ENCODE measurements around the gene GPR37.

GPR37 gene

GRCh38 chr7:124773339-124773738 is 7.7 kb upstream of the GPR37 start:
- Mint-ChIP-seq H3K4me1 (no peaks in the 10 kb centered on the region), H3K36me3 (no peaks in the 10 kb centered on the region), H3K27ac (no peak overlapping the region), H3K9me3 (no peaks in the 10 kb centered on the region), H3K27me3 (peaks cover 4% of the 10 kb centered on the region), H3K4me3 (no peak overlapping the region)
- no peak for ATAC-seq (ENCODE audit: low read depth)
- no peak for DNase-seq (ENCODE audit: low spot score in 2 of 2)

DNA sequence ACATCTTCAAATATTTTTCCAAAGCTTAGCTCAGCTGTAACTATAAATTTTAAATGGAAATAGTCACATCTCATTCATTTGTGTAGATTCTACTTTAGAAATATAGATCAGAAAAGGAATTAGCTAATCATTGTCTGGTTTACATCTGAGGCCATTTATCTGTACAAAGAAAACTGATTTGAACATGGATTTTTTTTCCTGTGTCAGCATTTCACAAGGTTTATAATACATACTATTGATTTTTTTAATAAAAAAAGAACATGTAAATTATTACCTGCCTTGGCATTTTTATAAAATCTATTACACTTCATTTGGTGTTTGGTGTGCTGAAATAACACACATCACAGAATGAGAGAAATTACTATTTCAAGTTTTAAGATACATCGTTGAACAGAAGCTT is 3.5 kb upstream of the GPR37 start:
- no peak overlapping the region for H3K27ac Mint-ChIP-seq
- no peaks in the 10 kb centered on the region for H3K9me3 Mint-ChIP-seq
- peaks cover 8% of the 10 kb centered on the region for H3K4me1 Mint-ChIP-seq
- no peak overlapping the region for H3K4me3 Mint-ChIP-seq
- ATAC-seq (ENCODE audit: low read depth) (no peak), DNase-seq (ENCODE audit: low spot score in 2 of 2) (no peak)
- no peaks in the 10 kb centered on the region for H3K27me3 Mint-ChIP-seq
- H3K36me3 Mint-ChIP-seq = no peaks in the 10 kb centered on the region

- Mint-ChIP-seq H3K9me3 (no peaks in the 10 kb centered on the region), H3K27me3 (peaks cover 5% of the 10 kb centered on the region), H3K27ac (no peak overlapping the region), H3K4me1 (peaks cover 12% of the 10 kb centered on the region), H3K36me3 (no peaks in the 10 kb centered on the region), H3K4me3 (no peak overlapping the region)
- ATAC-seq (ENCODE audit: low read depth) (no peak), DNase-seq (ENCODE audit: low spot score in 2 of 2) (no peak)
Observed at GRCh38 chr7:124768525-124768924, 2.9 kb upstream of the GPR37 start.

GRCh38 chr7:124764847-124765400 is 668 bp downstream of the GPR37 start:
- Mint-ChIP-seq H3K4me3 (peak overlapping the region; percentile 84), H3K9me3 (no peaks in the 10 kb centered on the region), H3K27ac (no peak overlapping the region), H3K27me3 (peaks cover 13% of the 10 kb centered on the region), H3K36me3 (no peaks in the 10 kb centered on the region), H3K4me1 (peaks cover 12% of the 10 kb centered on the region)
- DNase-seq (ENCODE audit: low spot score in 2 of 2) = peak; percentile 2 to 12
- ATAC-seq (ENCODE audit: low read depth) = peak; percentile 55

GRCh38 chr7:124764051-124764846 is 1.3 kb downstream of the GPR37 start:
- DNase-seq (ENCODE audit: low spot score in 2 of 2) (no peak), ATAC-seq (ENCODE audit: low read depth) (no peak)
- Mint-ChIP-seq H3K4me3 (peak overlapping the region; percentile 84), H3K4me1 (peaks cover 12% of the 10 kb centered on the region), H3K36me3 (no peaks in the 10 kb centered on the region), H3K9me3 (no peaks in the 10 kb centered on the region), H3K27ac (no peak overlapping the region), H3K27me3 (peaks cover 17% of the 10 kb centered on the region)

DNA sequence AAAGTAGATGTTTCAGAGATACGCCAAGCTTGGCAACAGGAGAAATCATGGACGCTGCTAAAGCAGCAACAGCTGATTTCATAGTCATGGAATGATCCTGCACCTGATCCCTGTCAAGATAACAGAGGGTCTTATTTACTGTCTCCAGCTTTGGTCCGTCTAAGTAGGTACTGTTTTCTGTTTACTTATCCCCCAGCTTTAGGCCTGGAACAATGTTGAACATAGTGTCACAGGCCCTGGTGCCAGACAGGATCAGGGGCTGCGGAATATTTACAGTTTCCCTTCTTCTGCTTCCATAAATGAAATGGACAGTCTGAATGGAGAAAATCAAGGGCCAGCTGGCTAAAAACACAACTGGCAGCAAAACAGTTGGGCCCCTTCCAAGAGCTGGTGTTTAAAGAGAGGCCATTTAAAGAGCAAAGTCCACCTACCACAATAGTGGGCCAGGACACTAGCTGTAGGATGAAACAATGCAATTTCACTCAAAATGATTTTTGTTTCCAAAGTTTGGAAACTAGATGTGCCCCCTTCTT is 2.9 kb downstream of the GPR37 start:
- no peak for DNase-seq (ENCODE audit: low spot score in 2 of 2)
- Mint-ChIP-seq H3K27ac (no peak overlapping the region), H3K36me3 (no peaks in the 10 kb centered on the region), H3K9me3 (no peaks in the 10 kb centered on the region), H3K4me1 (peaks cover 12% of the 10 kb centered on the region), H3K4me3 (no peak overlapping the region), H3K27me3 (peaks cover 18% of the 10 kb centered on the region)
- no peak for ATAC-seq (ENCODE audit: low read depth)

GRCh38 chr7:124761164-124761715 is 4.4 kb downstream of the GPR37 start:
- Mint-ChIP-seq H3K9me3 (no peaks in the 10 kb centered on the region), H3K27me3 (peaks cover 18% of the 10 kb centered on the region), H3K4me3 (no peak overlapping the region), H3K27ac (no peak overlapping the region), H3K4me1 (peaks cover 12% of the 10 kb centered on the region), H3K36me3 (no peaks in the 10 kb centered on the region)
- ATAC-seq (ENCODE audit: low read depth) = no peak
- DNase-seq (ENCODE audit: low spot score in 2 of 2) = no peak

- Mint-ChIP-seq H3K36me3 (no peaks in the 10 kb centered on the region), H3K9me3 (no peaks in the 10 kb centered on the region), H3K27ac (no peak overlapping the region), H3K4me1 (no peaks in the 10 kb centered on the region), H3K4me3 (no peak overlapping the region), H3K27me3 (peaks cover 11% of the 10 kb centered on the region)
- DNase-seq (ENCODE audit: low spot score in 2 of 2) (no peak), ATAC-seq (ENCODE audit: low read depth) (no peak)
Observed at GRCh38 chr7:124758327-124758726, 7.3 kb downstream of the GPR37 start.

GRCh38 chr7:124754576-124755268 is 10.9 kb downstream of the GPR37 start:
- Mint-ChIP-seq H3K4me3 (no peak overlapping the region), H3K27ac (no peak overlapping the region), H3K4me1 (no peaks in the 10 kb centered on the region), H3K27me3 (peaks cover 5% of the 10 kb centered on the region), H3K36me3 (no peaks in the 10 kb centered on the region), H3K9me3 (no peaks in the 10 kb centered on the region)
- DNase-seq (ENCODE audit: low spot score in 2 of 2) (no peak), ATAC-seq (ENCODE audit: low read depth) (no peak)

GRCh38 chr7:124752310-124752709 is 13.3 kb downstream of the GPR37 start:
- Mint-ChIP-seq H3K27me3 (no peaks in the 10 kb centered on the region), H3K4me3 (no peak overlapping the region), H3K9me3 (no peaks in the 10 kb centered on the region), H3K36me3 (no peaks in the 10 kb centered on the region), H3K4me1 (no peaks in the 10 kb centered on the region), H3K27ac (no peak overlapping the region)
- ATAC-seq (ENCODE audit: low read depth) (no peak), DNase-seq (ENCODE audit: low spot score in 2 of 2) (no peak)

- Mint-ChIP-seq H3K9me3 (no peaks in the 10 kb centered on the region), H3K27me3 (peaks cover 1% of the 10 kb centered on the region), H3K27ac (no peak overlapping the region), H3K4me3 (no peak overlapping the region), H3K36me3 (no peaks in the 10 kb centered on the region), H3K4me1 (no peaks in the 10 kb centered on the region)
- no peak for DNase-seq (ENCODE audit: low spot score in 2 of 2)
- no peak for ATAC-seq (ENCODE audit: low read depth)
Observed at GRCh38 chr7:124751027-124751426, 14.6 kb downstream of the GPR37 start.

DNA sequence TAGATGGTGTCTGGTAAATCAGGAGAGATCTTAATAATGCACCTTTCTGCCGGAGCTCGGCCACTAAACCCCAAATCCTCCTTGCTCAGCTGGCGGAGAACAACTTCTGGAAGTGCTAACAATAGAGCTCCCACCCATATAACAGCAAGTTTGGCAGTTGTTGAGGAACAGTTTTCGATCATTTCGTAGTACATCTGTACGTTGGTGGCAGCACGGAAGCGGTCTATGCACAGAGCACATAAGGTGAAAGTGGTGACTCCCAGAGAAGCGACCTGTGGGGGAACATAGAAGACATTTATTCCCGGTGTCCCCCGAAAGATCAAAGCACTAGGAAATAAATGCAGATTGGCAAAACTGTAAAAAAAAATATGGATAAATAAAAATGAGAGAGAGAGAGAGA is 18.5 kb downstream of the GPR37 start:
- no peaks in the 10 kb centered on the region for H3K36me3 Mint-ChIP-seq
- H3K4me3 Mint-ChIP-seq = no peak overlapping the region
- peaks cover 3% of the 10 kb centered on the region for H3K27me3 Mint-ChIP-seq
- no peaks in the 10 kb centered on the region for H3K9me3 Mint-ChIP-seq
- ATAC-seq (ENCODE audit: low read depth) (no peak), DNase-seq (ENCODE audit: low spot score in 2 of 2) (no peak)
- H3K4me1 Mint-ChIP-seq = no peaks in the 10 kb centered on the region
- H3K27ac Mint-ChIP-seq = no peak overlapping the region

DNA sequence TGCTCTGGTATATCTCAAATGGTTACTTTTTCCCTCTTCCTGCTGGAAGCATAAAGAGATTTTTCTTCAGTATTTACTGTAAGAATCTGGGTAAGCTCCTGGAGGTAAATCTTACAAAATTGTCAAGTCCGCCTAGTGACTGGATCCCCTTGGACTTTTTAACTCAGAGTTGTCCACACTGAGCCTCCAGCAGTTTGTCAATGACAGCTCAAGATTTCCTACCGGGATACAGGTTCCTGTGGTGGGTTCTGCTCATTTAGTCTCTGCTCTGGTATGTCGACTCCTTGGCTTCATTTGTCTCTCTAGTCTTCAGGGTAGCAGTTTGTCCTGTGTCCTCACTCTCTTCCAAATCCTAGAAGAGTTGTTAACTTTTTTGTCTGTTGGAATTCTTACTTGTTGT is 27.0 kb downstream of the GPR37 start:
- Mint-ChIP-seq H3K36me3 (no peaks in the 10 kb centered on the region), H3K4me1 (no peaks in the 10 kb centered on the region), H3K4me3 (no peak overlapping the region), H3K27ac (no peak overlapping the region), H3K27me3 (no peaks in the 10 kb centered on the region), H3K9me3 (peaks cover 2% of the 10 kb centered on the region)
- ATAC-seq (ENCODE audit: low read depth) (no peak), DNase-seq (ENCODE audit: low spot score in 2 of 2) (no peak)

DNA sequence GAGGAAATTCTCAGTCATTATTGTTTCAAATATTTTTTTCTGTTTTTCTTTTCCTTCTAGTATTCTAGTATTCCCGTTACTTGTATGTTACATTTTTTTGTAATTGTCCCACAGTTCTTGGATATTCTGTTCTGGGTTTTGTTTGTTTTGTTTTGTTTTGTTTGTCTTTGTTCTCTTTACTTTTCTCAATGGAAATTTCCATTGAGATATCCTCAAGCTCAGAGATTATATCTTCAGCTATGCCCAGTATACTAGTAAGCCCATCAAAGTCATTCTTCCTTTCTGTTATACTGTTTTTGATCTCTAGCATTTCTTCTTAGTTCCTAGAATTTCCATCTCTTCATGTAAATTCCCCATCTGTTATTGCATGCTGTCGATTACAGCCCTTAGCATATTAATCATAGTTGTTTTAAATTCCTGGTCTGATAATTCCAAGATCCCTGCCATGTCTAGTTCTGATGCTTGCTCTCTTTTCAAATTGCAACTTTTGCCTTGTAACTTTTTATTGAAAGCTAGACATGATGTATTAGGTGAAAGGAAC is 27.8 kb downstream of the GPR37 start:
- Mint-ChIP-seq H3K27ac (no peak overlapping the region), H3K4me1 (no peaks in the 10 kb centered on the region), H3K4me3 (no peak overlapping the region), H3K9me3 (peaks cover 2% of the 10 kb centered on the region), H3K27me3 (peaks cover under 1% of the 10 kb centered on the region), H3K36me3 (no peaks in the 10 kb centered on the region)
- ATAC-seq (ENCODE audit: low read depth) (no peak), DNase-seq (ENCODE audit: low spot score in 2 of 2) (no peak)

Measured in memory B cell (primary cell).